Peyer's patch (tissue), 4 donors: ENCODE data around the gene KAZN. TPM values are rescaled to one million over a fixed set of nuclear protein-coding genes. Genes with fewer than 3 reads are reported as not detected.
A peak's percentile ranks its signal among the peaks of the same experiment; 100 is the strongest.

Experiments
- DNase-seq, 3 donors: peaks; one replicate each; pipeline ENCODE4 v3.0.0-alpha.2; 2017 to 2019
- H3K27ac ChIP-seq, 4 donors: fragments of 200-600 bp; sonication (generic); one replicate each; pipeline ENCODE4 v1.5.1; 2016 to 2019
- H3K27me3 ChIP-seq, 2 donors: fragments of 200-600 bp; sonication (generic); one replicate each; pipeline ENCODE4 v1.5.1; 2019
- H3K36me3 ChIP-seq, 3 donors: fragments of 200-600 bp; sonication (generic); one replicate each; pipeline ENCODE4 v1.5.1; 2016 to 2019
- H3K4me1 ChIP-seq, 4 donors: fragments of 200-600 bp; sonication (generic); one replicate each; pipeline ENCODE4 v1.5.1; 2016 to 2019
- H3K4me3 ChIP-seq, 4 donors: fragments of 200-600 bp; sonication (generic); 1 replicate in 3 of 4; 2 replicates in 1 of 4; pipeline ENCODE4 v1.5.1; 2016 to 2019; ENCODE audit warnings: mild to moderate bottlenecking in 1 of 4
- H3K9me3 ChIP-seq, 4 donors: fragments of 200-600 bp; sonication (generic); one replicate each; pipeline ENCODE4 v1.5.1; 2016 to 2019; ENCODE audit warnings: mild to moderate bottlenecking in 1 of 4
- CTCF ChIP-seq, 6 experiments: fragments of 450-650 bp in 4 of 6; fragments of 200-600 bp in 2 of 6; sonication (generic) in 1 of 6; IDR thresholded peaks; one replicate each; pipeline ENCODE4 v1.5.1; 2017 to 2019; ENCODE audit warnings: antibody characterized with exemption in 6 of 6, mild to moderate bottlenecking in 3 of 6, moderate library complexity in 1 of 6
- POLR2A ChIP-seq, 2 donors: fragments of 450-650 bp; IDR thresholded peaks; one replicate each; pipeline ENCODE4 v1.5.1; 2017; ENCODE audit warnings: antibody characterized with exemption in 2 of 2, mild to moderate bottlenecking in 2 of 2, moderate library complexity in 2 of 2
- total RNA-seq, 4 donors: library from RNA; depleted of rRNA; stranded (reverse); fragments of >200 nt; gene quantifications; one replicate each; pipeline ENCODE4 v1.1.0, GENCODE V29; 2016

Gene KAZN
- total RNA-seq, 4 donors from 2014 or later: 14.9 to 25.5 (median 21.7) TPM

GRCh38 chr1:14836426-14837140, 238.1 kb downstream of the KAZN start:
- no peak for DNase-seq
- Histone ChIP-seq H3K27ac (no peak overlapping the region), H3K4me3 (no peak overlapping the region), H3K9me3 (peaks cover 0 to 3% (median 1%) of the 10 kb centered on the region in 4 donors), H3K36me3 (no peaks in the 10 kb centered on the region), H3K27me3 (no peaks in the 10 kb centered on the region), H3K4me1 (no peaks in the 10 kb centered on the region)
- TF ChIP-seq CTCF (IDR thresholded peaks at IDR 0.05) (no peak), POLR2A (IDR thresholded peaks at IDR 0.05) (no peak)

- Histone ChIP-seq H3K36me3 (no peaks in the 10 kb centered on the region), H3K4me1 (no peaks in the 10 kb centered on the region), H3K27ac (no peak overlapping the region), H3K27me3 (no peaks in the 10 kb centered on the region), H3K9me3 (peaks cover 0 to 12% (median 5%) of the 10 kb centered on the region in 4 donors), H3K4me3 (no peak overlapping the region)
- no peak for TF ChIP-seq CTCF (IDR thresholded peaks at IDR 0.05)
- no peak for TF ChIP-seq POLR2A (IDR thresholded peaks at IDR 0.05)
- no peak for DNase-seq
Measured at GRCh38 chr1:14840374-14840773, 241.9 kb downstream of the KAZN start.

GRCh38 chr1:14841456-14841855, 243.0 kb downstream of the KAZN start:
- no peaks in the 10 kb centered on the region for H3K27me3 ChIP-seq
- H3K4me1 ChIP-seq: no peaks in the 10 kb centered on the region
- TF ChIP-seq CTCF (IDR thresholded peaks at IDR 0.05): no peak
- TF ChIP-seq POLR2A (IDR thresholded peaks at IDR 0.05): no peak
- no peak overlapping the region for H3K27ac ChIP-seq
- DNase-seq: no peak
- no peaks in the 10 kb centered on the region for H3K36me3 ChIP-seq
- no peak overlapping the region for H3K4me3 ChIP-seq
- H3K9me3 ChIP-seq: peaks cover 0 to 12% (median 5%) of the 10 kb centered on the region in 4 donors

- TF ChIP-seq POLR2A (IDR thresholded peaks at IDR 0.05) (no peak), CTCF (IDR thresholded peaks at IDR 0.05) (no peak)
- no peaks in the 10 kb centered on the region for H3K4me1 ChIP-seq
- H3K4me3 ChIP-seq: no peak overlapping the region
- no peak for DNase-seq
- H3K27ac ChIP-seq: peak overlapping the region in 2 of 4 donors; percentile 22 to 54
- H3K27me3 ChIP-seq: no peaks in the 10 kb centered on the region
- no peaks in the 10 kb centered on the region for H3K36me3 ChIP-seq
- peaks cover 0 to 12% (median 5%) of the 10 kb centered on the region in 4 donors for H3K9me3 ChIP-seq
Measured at GRCh38 chr1:14841951-14842350, 243.5 kb downstream of the KAZN start.

GRCh38 chr1:14842361-14842760, 243.9 kb downstream of the KAZN start:
- Histone ChIP-seq H3K9me3 (peaks cover 0 to 12% (median 5%) of the 10 kb centered on the region in 4 donors), H3K27me3 (no peaks in the 10 kb centered on the region), H3K27ac (peak overlapping the region in 2 of 4 donors; percentile 22 to 54), H3K4me1 (no peaks in the 10 kb centered on the region), H3K36me3 (no peaks in the 10 kb centered on the region), H3K4me3 (no peak overlapping the region)
- no peak for DNase-seq
- TF ChIP-seq CTCF (IDR thresholded peaks at IDR 0.05) (no peak), POLR2A (IDR thresholded peaks at IDR 0.05) (no peak)
